ENCODE data around the gene RFXAP.

Gene RFXAP

GRCh38 chr13:36865265-36865664 lies 46.2 kb downstream of the RFXAP start:
- no peak for DNase-seq (ENCODE audit: low read depth in 3 of 3, low spot score in 1 of 3)

- DNase-seq (ENCODE audit: low read depth in 3 of 3, low spot score in 1 of 3): no peak
Measured at GRCh38 chr13:36866232-36866631, 47.2 kb downstream of the RFXAP start.

GRCh38 chr13:36870050-36870692 lies 51.1 kb downstream of the RFXAP start:
- no peak for DNase-seq (ENCODE audit: low read depth in 3 of 3, low spot score in 1 of 3)

GRCh38 chr13:36872621-36873020 lies 53.6 kb downstream of the RFXAP start:
- DNase-seq (ENCODE audit: low read depth in 3 of 3, low spot score in 1 of 3): no peak

GRCh38 chr13:36875431-36875830 lies 56.4 kb downstream of the RFXAP start:
- DNase-seq (ENCODE audit: low read depth in 3 of 3, low spot score in 1 of 3): no peak

DNA sequence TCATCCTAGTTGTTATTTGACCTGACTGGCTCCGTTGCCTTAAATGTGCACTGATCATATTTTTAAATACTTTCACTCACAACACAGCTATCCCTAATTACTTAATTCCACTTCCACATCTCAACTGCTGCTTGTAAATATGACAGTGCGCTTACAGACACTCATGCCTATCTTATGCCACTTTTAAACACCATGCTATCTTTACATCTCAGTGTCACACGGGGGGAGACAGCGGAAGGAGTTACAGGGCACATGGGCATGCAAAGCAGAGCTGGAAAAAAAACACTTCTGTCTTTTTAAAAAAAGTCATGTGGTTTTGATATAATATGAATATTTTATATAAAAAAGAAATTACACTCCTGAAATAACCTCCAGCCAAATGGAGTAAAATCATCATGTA lies 56.9 kb downstream of the RFXAP start:
- DNase-seq (ENCODE audit: low read depth in 3 of 3, low spot score in 1 of 3): no peak
